T-helper 2 cell treated with Interferon-gamma antibody and Interleukin-4, amounts not matched to agents 5 μg/mL and 100 μg/mL, for 36 hours (primary cell): ENCODE data around the gene GLRX5.

Source experiments
- DNase-seq: peaks from one replicate; pipeline ENCODE4 v3.0.0; 2021; ENCODE audit warnings: low spot score
- H3K27ac Mint-ChIP-seq: one replicate; pipeline ENCODE4 v1.8.0; 2021; ENCODE audit warnings: mild to moderate bottlenecking, mixed read lengths
- H3K27me3 Mint-ChIP-seq: one replicate; pipeline ENCODE4 v1.8.0; 2021; ENCODE audit warnings: low read depth, mixed read lengths
- H3K36me3 Mint-ChIP-seq: one replicate; pipeline ENCODE4 v1.8.0; 2021; ENCODE audit warnings: low read depth, mixed read lengths
- H3K4me1 Mint-ChIP-seq: one replicate; pipeline ENCODE4 v1.8.0; 2021; ENCODE audit warnings: low read depth, mixed read lengths
- H3K4me3 Mint-ChIP-seq: one replicate; pipeline ENCODE4 v1.8.0; 2022; ENCODE audit warnings: mild to moderate bottlenecking, moderate library complexity, mixed read lengths
- H3K9me3 Mint-ChIP-seq: one replicate; pipeline ENCODE4 v1.8.0; 2021; ENCODE audit warnings: mixed read lengths

Gene GLRX5

GRCh38 chr14:95516554-95517181 is 18.2 kb upstream of the GLRX5 start, which contains the start of gene SYNE3:
Gene SYNE3, minus strand, starts transcription at chr14:95516650. Its CDS starts 40,829 bp downstream, at chr14:95475821.
- H3K4me3 Mint-ChIP-seq, result peak within 1 kb of the TSS; percentile 95
- no peaks in the 10 kb centered on the region for H3K27me3 Mint-ChIP-seq
- peaks cover 8% of the 10 kb centered on the region for H3K36me3 Mint-ChIP-seq
- DNase-seq, result peak; percentile 70
- H3K4me1 Mint-ChIP-seq, result peaks cover 54% of the 10 kb centered on the region
- H3K27ac Mint-ChIP-seq, result peak within 1 kb of the TSS; percentile 98
- H3K9me3 Mint-ChIP-seq, result no peaks in the 10 kb centered on the region

- peak overlapping the region; percentile 79 for H3K4me3 Mint-ChIP-seq
- H3K27me3 Mint-ChIP-seq, result no peaks in the 10 kb centered on the region
- peaks cover 62% of the 10 kb centered on the region for H3K4me1 Mint-ChIP-seq
- no peaks in the 10 kb centered on the region for H3K9me3 Mint-ChIP-seq
- H3K36me3 Mint-ChIP-seq, result peaks cover 3% of the 10 kb centered on the region
- peak overlapping the region; percentile 98 for H3K27ac Mint-ChIP-seq
- DNase-seq, result no peak
Measured at GRCh38 chr14:95518045-95518751, 16.7 kb upstream of the GLRX5 start.

DNA sequence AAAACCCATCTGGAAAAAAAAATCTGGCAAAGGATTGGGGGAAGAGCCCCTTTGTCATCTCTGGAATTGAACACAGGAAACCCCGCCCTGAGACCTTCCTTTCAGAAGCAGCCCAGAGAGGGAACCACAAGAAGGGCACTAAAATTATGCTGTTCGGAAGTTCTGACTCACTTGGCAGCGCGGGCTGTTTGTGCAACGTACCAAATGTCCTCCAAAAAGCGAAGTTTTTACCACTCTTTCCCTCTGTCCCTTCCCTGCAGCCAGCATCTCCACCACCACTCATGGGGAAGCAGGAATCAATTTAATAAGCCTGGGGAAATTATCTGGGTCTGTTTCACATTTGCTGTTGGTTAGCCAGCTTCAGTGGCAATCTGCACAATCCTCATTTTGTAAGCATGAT is 15.2 kb upstream of the GLRX5 start:
- peak; percentile 78 for DNase-seq
- H3K4me3 Mint-ChIP-seq, result peak overlapping the region; percentile 79
- H3K36me3 Mint-ChIP-seq, result peaks cover 3% of the 10 kb centered on the region

GRCh38 chr14:95520346-95520745 is 14.5 kb upstream of the GLRX5 start:
- Mint-ChIP-seq H3K27ac (peak overlapping the region; percentile 98), H3K4me1 (peaks cover 77% of the 10 kb centered on the region), H3K27me3 (no peaks in the 10 kb centered on the region), H3K4me3 (peak overlapping the region; percentile 79), H3K36me3 (peaks cover 3% of the 10 kb centered on the region), H3K9me3 (no peaks in the 10 kb centered on the region)
- DNase-seq, result no peak

More for the DNA sequence above, 15.2 kb upstream of the GLRX5 start:
- Mint-ChIP-seq H3K27me3 (no peaks in the 10 kb centered on the region), H3K27ac (peak overlapping the region; percentile 98), H3K4me1 (peaks cover 75% of the 10 kb centered on the region), H3K9me3 (no peaks in the 10 kb centered on the region)

DNA sequence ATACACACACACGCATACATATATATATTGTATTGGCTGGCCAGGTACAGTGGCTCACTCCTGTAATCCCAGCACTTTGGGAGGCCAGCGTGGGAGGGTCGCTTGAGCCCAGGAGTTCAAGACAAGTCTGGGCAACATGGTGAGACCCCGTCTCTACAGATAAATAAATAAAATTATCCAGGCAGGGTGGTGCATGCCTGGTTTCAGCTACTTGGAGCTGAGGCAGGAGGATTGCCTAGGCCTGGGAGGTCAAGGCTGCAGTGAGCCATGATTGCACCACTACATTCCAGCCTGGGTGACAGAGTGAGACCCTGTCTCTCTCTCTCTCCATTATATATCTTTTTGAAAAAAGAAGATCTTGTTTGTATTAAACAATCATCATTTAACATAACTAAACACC is 13.8 kb upstream of the GLRX5 start:
- H3K27me3 Mint-ChIP-seq, result no peaks in the 10 kb centered on the region
- no peaks in the 10 kb centered on the region for H3K9me3 Mint-ChIP-seq
- H3K27ac Mint-ChIP-seq, result no peak overlapping the region
- H3K36me3 Mint-ChIP-seq, result peaks cover 3% of the 10 kb centered on the region
- no peak for DNase-seq
- peaks cover 80% of the 10 kb centered on the region for H3K4me1 Mint-ChIP-seq
- no peak overlapping the region for H3K4me3 Mint-ChIP-seq

GRCh38 chr14:95522116-95522515 is 12.7 kb upstream of the GLRX5 start:
- H3K27ac Mint-ChIP-seq, result peak overlapping the region; percentile 96
- H3K9me3 Mint-ChIP-seq, result no peaks in the 10 kb centered on the region
- H3K27me3 Mint-ChIP-seq, result no peaks in the 10 kb centered on the region
- H3K4me1 Mint-ChIP-seq, result peaks cover 84% of the 10 kb centered on the region
- DNase-seq, result no peak
- peaks cover 2% of the 10 kb centered on the region for H3K36me3 Mint-ChIP-seq
- H3K4me3 Mint-ChIP-seq, result peak overlapping the region; percentile 82

GRCh38 chr14:95522556-95522955 is 12.3 kb upstream of the GLRX5 start:
- peak overlapping the region; percentile 82 for H3K4me3 Mint-ChIP-seq
- H3K36me3 Mint-ChIP-seq, result peaks cover 2% of the 10 kb centered on the region
- H3K4me1 Mint-ChIP-seq, result peaks cover 84% of the 10 kb centered on the region
- peak overlapping the region; percentile 96 for H3K27ac Mint-ChIP-seq
- H3K27me3 Mint-ChIP-seq, result no peaks in the 10 kb centered on the region
- no peak for DNase-seq
- H3K9me3 Mint-ChIP-seq, result no peaks in the 10 kb centered on the region

- Mint-ChIP-seq H3K4me3 (peak overlapping the region; percentile 82), H3K27ac (peak overlapping the region; percentile 96), H3K4me1 (peaks cover 78% of the 10 kb centered on the region), H3K36me3 (peaks cover 2% of the 10 kb centered on the region), H3K27me3 (no peaks in the 10 kb centered on the region), H3K9me3 (no peaks in the 10 kb centered on the region)
- peak; percentile 72 for DNase-seq
Measured at GRCh38 chr14:95523051-95523814, 11.6 kb upstream of the GLRX5 start.

DNA sequence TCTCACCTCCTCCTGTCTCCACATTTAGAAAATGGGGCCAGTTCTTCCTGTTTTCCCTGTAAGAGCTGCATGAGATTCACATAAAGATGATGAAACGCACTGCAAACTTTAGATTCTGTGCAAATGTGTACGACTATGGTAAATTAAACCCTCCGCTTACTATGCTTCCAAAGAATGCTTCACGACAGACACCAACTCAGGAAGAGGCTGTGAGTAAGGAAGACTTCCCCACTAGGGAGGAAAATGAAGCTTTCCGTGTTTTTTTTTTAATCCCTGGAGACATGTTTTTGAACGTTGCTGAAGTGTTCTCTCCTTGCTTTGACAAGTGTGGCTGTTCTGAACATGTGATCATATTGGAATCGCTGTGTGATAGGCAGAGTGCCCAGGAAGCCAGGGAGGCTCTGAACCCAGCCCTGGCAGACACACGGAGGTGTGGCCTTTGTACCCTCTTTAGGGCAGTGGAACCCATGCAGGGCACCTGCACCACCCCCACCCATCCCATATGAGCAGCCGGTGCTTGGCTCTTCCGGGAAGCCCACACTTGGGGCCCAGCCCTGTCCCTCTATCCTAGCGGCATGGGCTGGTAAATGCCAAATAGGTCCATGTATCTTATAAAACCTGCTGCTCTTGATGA is 10.9 kb upstream of the GLRX5 start:
- H3K9me3 Mint-ChIP-seq, result no peaks in the 10 kb centered on the region
- no peaks in the 10 kb centered on the region for H3K27me3 Mint-ChIP-seq
- H3K4me1 Mint-ChIP-seq, result peaks cover 72% of the 10 kb centered on the region
- H3K27ac Mint-ChIP-seq, result peak overlapping the region; percentile 96
- H3K4me3 Mint-ChIP-seq, result peak overlapping the region; percentile 82
- DNase-seq, result no peak
- peaks cover 2% of the 10 kb centered on the region for H3K36me3 Mint-ChIP-seq

DNA sequence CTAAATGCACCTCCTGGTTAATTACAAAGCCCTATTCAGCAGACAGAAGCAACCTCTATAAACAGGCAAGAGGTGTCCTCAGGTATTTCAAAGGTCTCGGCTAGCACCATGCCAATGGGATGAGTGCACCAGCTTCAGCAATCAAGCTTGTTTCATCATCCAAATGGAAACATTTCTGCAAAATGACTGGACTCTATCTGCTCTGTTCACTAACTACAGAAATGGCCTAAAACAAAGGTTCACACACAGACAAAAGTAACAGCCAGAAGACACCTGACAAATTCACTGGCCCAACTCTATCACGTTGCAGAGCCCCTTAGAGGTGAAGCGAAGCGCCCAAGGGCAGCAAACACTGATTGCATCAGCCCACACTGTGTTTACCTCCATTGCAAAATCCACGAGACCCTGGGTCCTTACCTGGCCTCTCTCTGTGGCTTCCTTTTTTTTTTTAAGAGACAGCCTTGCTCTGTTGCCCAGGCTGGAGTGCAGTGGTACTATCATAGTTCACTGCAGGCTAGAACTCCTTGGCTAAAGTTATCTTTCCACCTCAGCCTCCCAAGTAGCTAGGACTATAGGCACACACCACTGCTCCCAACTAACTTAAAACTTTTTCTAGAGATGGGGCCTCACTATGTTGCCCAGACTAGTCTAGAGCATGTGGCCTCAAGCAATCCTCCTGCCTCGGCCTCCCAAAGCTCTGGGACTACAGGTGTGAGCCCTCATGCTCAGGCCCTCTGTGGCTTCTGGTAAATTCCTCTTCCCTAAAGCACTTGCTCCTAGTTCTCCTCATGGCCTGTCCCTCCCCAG is 9.9 kb upstream of the GLRX5 start:
- DNase-seq, result no peak
- H3K27ac Mint-ChIP-seq, result peak overlapping the region; percentile 96
- peak overlapping the region; percentile 82 for H3K4me3 Mint-ChIP-seq
- no peaks in the 10 kb centered on the region for H3K27me3 Mint-ChIP-seq
- H3K9me3 Mint-ChIP-seq, result no peaks in the 10 kb centered on the region
- H3K36me3 Mint-ChIP-seq, result peaks cover 3% of the 10 kb centered on the region
- H3K4me1 Mint-ChIP-seq, result peaks cover 62% of the 10 kb centered on the region

GRCh38 chr14:95525999-95526398 is 8.9 kb upstream of the GLRX5 start:
- Mint-ChIP-seq H3K4me3 (peak overlapping the region; percentile 5), H3K36me3 (peaks cover 9% of the 10 kb centered on the region), H3K27ac (peak overlapping the region; percentile 70), H3K9me3 (no peaks in the 10 kb centered on the region), H3K4me1 (peaks cover 62% of the 10 kb centered on the region), H3K27me3 (no peaks in the 10 kb centered on the region)
- no peak for DNase-seq

- peaks cover 61% of the 10 kb centered on the region for H3K4me1 Mint-ChIP-seq
- no peaks in the 10 kb centered on the region for H3K27me3 Mint-ChIP-seq
- H3K36me3 Mint-ChIP-seq, result peaks cover 11% of the 10 kb centered on the region
- H3K9me3 Mint-ChIP-seq, result no peaks in the 10 kb centered on the region
- H3K4me3 Mint-ChIP-seq, result peak overlapping the region; percentile 48
- no peak for DNase-seq
- peak overlapping the region; percentile 70 for H3K27ac Mint-ChIP-seq
Measured at GRCh38 chr14:95526483-95527386, 8.1 kb upstream of the GLRX5 start.
